K562 (cell line): ENCODE results near the gene ZDHHC24. TPM values are rescaled to one million over a fixed set of nuclear protein-coding genes. Genes with fewer than 3 reads are reported as not detected.

Experiments
- ATAC-seq: fragments of 200-7000 bp; cut with Tn5 transposase; 3 replicates; pipeline ENCODE4 v1.9.1; 2020; ENCODE audit warnings: moderate library complexity
- BruUV-seq: library from RNA; stranded (reverse); fragments of 400-500 nt; replicated peaks from 2 replicates; lab custom pipeline; 2021; lab: Mats Ljungman, UMichigan
- CTCF ChIA-PET: fragments of 300-600 bp; formaldehyde crosslinking; extraction: SDS; loops from one replicate; lab custom pipeline; 2021; ENCODE audit warnings: low intra/inter-chr PET ratio; lab: Yijun Ruan, JAX
- POLR2A ChIA-PET: fragments of 300-600, 350-650 bp; sonication (Branson Sonifier 250); formaldehyde crosslinking; extraction: SDS; loops from one replicate; lab custom pipeline; 2021; ENCODE audit warnings: antibody characterized with exemption, inconsistent platforms; lab: Yijun Ruan, JAX
- DNase-seq, 4 experiments: peaks; one replicate each; pipeline versions ENCODE4 v3.0.0 to v3.0.0-alpha.2; 2011 to 2018; ENCODE audit warnings: low spot score in 3 of 4, mixed read lengths in 3 of 4; ENCODE audit errors: extremely low read depth in 1 of 4
- FAIRE-seq: peaks from 2 replicates; lab custom pipeline; 2011; peaks lifted over from hg19 to GRCh38; lab: Jason Lieb, UNC
- H2AFZ ChIP-seq: 2 replicates; pipeline ENCODE4 v1.6.0; 2011; ENCODE audit warnings: low read depth, low read length, control low read depth, inconsistent platforms
- H3K27ac ChIP-seq: fragments of 200-600 bp; 3 replicates; pipeline ENCODE4 v1.8.0; 2011; ENCODE audit warnings: low read depth, mild to moderate bottlenecking, control low read depth, inconsistent platforms, low read length, moderate library complexity, mixed read lengths; ENCODE audit errors: extremely low read depth
- H3K27me3 ChIP-seq, 2 experiments: fragments of 300-600 bp in 1 of 2; 2 replicates in 1 of 2; 3 replicates in 1 of 2; pipeline versions ENCODE4 v1.6.0 to v1.8.0; 2011; ENCODE audit warnings: inconsistent platforms in 2 of 2, low read length in 2 of 2, mild to moderate bottlenecking in 1 of 2, mixed read lengths in 1 of 2, moderate library complexity in 1 of 2; ENCODE audit not compliant: control insufficient read depth in 2 of 2, insufficient read depth in 2 of 2
- H3K36me3 ChIP-seq: fragments of 300-600 bp; 3 replicates; pipeline ENCODE4 v1.8.0; 2011; ENCODE audit warnings: mild to moderate bottlenecking, low read length, inconsistent platforms; ENCODE audit not compliant: control insufficient read depth, insufficient read depth
- H3K4me1 ChIP-seq, 2 experiments: fragments of 200-600 bp in 1 of 2; replicated peaks in 1 of 2; 2 replicates in 1 of 2; 3 replicates in 1 of 2; pipeline versions ENCODE4 v1.5.1 to v1.8.0; 2011; ENCODE audit warnings: inconsistent platforms in 2 of 2, low read length in 2 of 2, mild to moderate bottlenecking in 1 of 2, mixed read lengths in 1 of 2, moderate library complexity in 1 of 2; ENCODE audit not compliant: control insufficient read depth in 2 of 2, insufficient read depth in 2 of 2
- H3K4me2 ChIP-seq: 2 replicates; pipeline ENCODE4 v1.6.1; 2011; ENCODE audit warnings: low read length, control low read depth, inconsistent platforms, mixed read lengths; ENCODE audit not compliant: insufficient read depth
- H3K4me3 ChIP-seq: fragments of 200-600 bp; sonication (generic), shearing (Covaris generic); 2 replicates; pipeline ENCODE4 v1.5.1; 2016; ENCODE audit warnings: control low read depth, inconsistent platforms
- H3K79me2 ChIP-seq: fragments of 200-600 bp; 3 replicates; pipeline ENCODE4 v1.8.0; 2011; ENCODE audit warnings: low read length, inconsistent platforms; ENCODE audit not compliant: control insufficient read depth, insufficient read depth
- H3K9ac ChIP-seq, 2 experiments: 2 replicates each; pipeline versions ENCODE4 v1.6.0 to v1.6.1; 2011; ENCODE audit warnings: low read depth in 2 of 2, low read length in 2 of 2, control low read depth in 1 of 2, inconsistent platforms in 1 of 2, mild to moderate bottlenecking in 1 of 2, mixed read lengths in 1 of 2; ENCODE audit not compliant: insufficient read depth in 1 of 2
- H3K9me1 ChIP-seq: one replicate; pipeline ENCODE4 v1.6.0; 2011; ENCODE audit warnings: inconsistent platforms, mild to moderate bottlenecking, low read length, moderate library complexity; ENCODE audit not compliant: control insufficient read depth, insufficient read depth
- H3K9me3 ChIP-seq: replicated peaks from 2 replicates; pipeline ENCODE4 v1.5.1; 2011; ENCODE audit warnings: low read depth, low read length, inconsistent platforms; ENCODE audit not compliant: control insufficient read depth, insufficient read depth
- H4K20me1 ChIP-seq: replicated peaks from 2 replicates; pipeline ENCODE4 v1.6.1; 2011; ENCODE audit warnings: low read length, inconsistent platforms, mixed read lengths; ENCODE audit not compliant: control insufficient read depth, insufficient read depth
- ARID1B ChIP-seq: fragments of 450-650 bp; IDR thresholded peaks from 2 replicates; pipeline ENCODE4 v1.6.1; 2016; ENCODE audit warnings: antibody characterized with exemption, mild to moderate bottlenecking, inconsistent platforms
- BACH1 ChIP-seq: fragments of 200-800 bp; sonication (Bioruptor generic); IDR thresholded peaks from 2 replicates; pipeline ENCODE4 v1.6.1; 2016; ENCODE audit warnings: missing genetic modification characterization, missing compliant biosample characterization
- CHCHD3 ChIP-seq: fragments of 250-450 bp; sonication (Bioruptor Pico); IDR thresholded peaks from 2 replicates; pipeline ENCODE4 v2.1.2; 2022; ENCODE audit warnings: mild to moderate bottlenecking
- HLTF ChIP-seq: fragments of 450-650 bp; IDR thresholded peaks from 2 replicates; pipeline ENCODE4 v1.6.1; 2016
- NELFE ChIP-seq: IDR thresholded peaks from 2 replicates; pipeline ENCODE4 v1.6.1; 2011; ENCODE audit warnings: mild to moderate bottlenecking; ENCODE audit not compliant: insufficient read depth, insufficient read length
- ZNF143 ChIP-seq: sonication (generic); formaldehyde crosslinking; IDR thresholded peaks from 2 replicates; pipeline ENCODE4 v1.9.0; 2022; ENCODE audit warnings: mild to moderate bottlenecking, missing genetic modification reagents
- ZNF41 ChIP-seq: fragments of 250-450 bp; sonication (Bioruptor Pico); conservative IDR thresholded peaks from 2 replicates; pipeline ENCODE4 v1.4.0; 2020; ENCODE audit warnings: mild to moderate bottlenecking
- WGBS: fragments of 100-300 bp; shearing (Covaris generic); methylation state at CpG from one replicate; pipeline ENCODE4 v1.1.6; 2016; ENCODE audit warnings: low coverage, mixed read lengths; ENCODE audit not compliant: insufficient coverage; ENCODE audit errors: missing lambda C conversion rate; 5-methylcytosine and 5-hydroxymethylcytosine counted together
- in situ Hi-C: fragments of 300-500 bp; cut with MboI; formaldehyde crosslinking; loops from 4 replicates; pipeline ENCODE4 v1.15.0; 2018; ENCODE audit warnings: inconsistent platforms, mixed read lengths
- intact Hi-C: fragments of 100-400 bp; cut with micrococcal nuclease; formaldehyde crosslinking; loops from 2 replicates; pipeline ENCODE4 v1.14.2; 2022
- polyA plus RNA-seq, 8 experiments: library from polyadenylated mRNA; depleted of rRNA in 4 of 8; stranded (reverse) in 5 of 8; unstranded in 3 of 8; fragments of >200 nt; fragmentation: Nextera tagmentation in 2 of 8; fragmentation: Illumina TruSeq in 1 of 8; extraction: Ambion mirVana in 2 of 8; extraction: Trizol in 1 of 8; gene quantifications; 2 replicates each; pipeline versions ENCODE4 v1.2.1 to v1.2.3, GENCODE V29; 2011 to 2014; ENCODE audit warnings: inconsistent platforms in 1 of 8, missing spikeins in 1 of 8
- total RNA-seq, 7 experiments: library from RNA; depleted of rRNA in 6 of 7; stranded (reverse); fragments of >200 nt in 6 of 7; fragmentation: Illumina TruSeq in 2 of 7; extraction: Trizol in 2 of 7; gene quantifications; 2 replicates each; pipeline versions ENCODE4 v1.2.1 to v1.2.3, GENCODE V29; 2011 to 2021; ENCODE audit warnings: low replicate concordance in 1 of 7
- TF ChIP-seq, protein P1 (sequence below): fragments of 250-450 bp; sonication (Bioruptor Pico); IDR thresholded peaks from 2 replicates; pipeline ENCODE4 v1.8.0; 2022; ENCODE audit warnings: inconsistent platforms, mild to moderate bottlenecking, moderate library complexity, borderline replicate concordance

Gene ZDHHC24
- total and polyA plus RNA-seq, 9 of the 15 experiments (the other 6 are each of a cell fraction or from before 2014, with no cell fraction given), result 0.45 to 11.2 (median 2.7) TPM

DNA sequence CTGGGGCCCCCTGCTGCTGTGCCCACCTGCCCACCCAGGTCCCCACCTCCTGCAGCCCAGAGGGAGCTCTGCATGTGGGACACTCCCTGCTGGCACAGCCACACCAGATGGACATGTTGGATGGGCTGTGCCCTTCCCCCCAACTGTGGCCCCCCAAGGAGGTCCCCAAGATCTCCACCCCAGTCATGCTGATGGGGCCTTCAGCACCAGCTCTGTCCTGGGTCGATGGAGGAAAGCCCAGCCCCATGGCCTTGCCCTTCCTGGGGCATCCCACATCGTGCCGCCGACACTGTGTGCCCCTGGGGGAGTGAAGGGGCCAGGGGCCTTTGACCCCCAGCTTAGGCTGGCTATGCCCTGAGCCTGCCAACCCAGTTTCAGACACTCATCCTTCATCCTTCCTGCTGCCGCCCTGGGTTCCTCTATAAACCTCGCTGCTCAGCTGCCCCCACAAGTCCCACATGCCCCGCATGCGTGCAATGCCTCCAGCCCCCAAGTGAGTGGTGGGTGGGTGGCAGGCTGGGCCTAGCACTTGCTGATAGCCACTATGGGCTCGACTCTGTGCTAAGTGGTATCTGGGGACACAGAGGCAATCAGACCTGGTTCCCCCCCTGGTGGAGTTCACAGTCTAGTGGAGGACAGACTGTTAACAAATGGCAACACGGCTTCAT, 69.5 kb downstream of the ZDHHC24 start:
- in situ Hi-C loops (no loop called here), intact Hi-C loops (no loop called here)
- no peak overlapping the region for H3K4me2 ChIP-seq
- H4K20me1 ChIP-seq, result peaks cover 12% of the 10 kb centered on the region; the same call in 1 of the 2 replicates
- BruUV-seq, result no TSS peak
- peaks cover 3 to 30% of the 10 kb centered on the region in 2 experiments; a peak in 4 of 5 replicates for H3K4me1 ChIP-seq
- no peaks in the 10 kb centered on the region for H3K9me1 ChIP-seq
- H3K4me3 ChIP-seq, result no peak overlapping the region
- POLR2A ChIA-PET, result no interaction called here
- no peak overlapping the region for H2AFZ ChIP-seq
- ATAC-seq, result no peak
- H3K36me3 ChIP-seq, result peaks cover 3% of the 10 kb centered on the region; the same call in 2 of the 3 replicates
- no peak overlapping the region for H3K27ac ChIP-seq
- no peak for TF ChIP-seq ZNF41 (CRISPR knock-in tag)
- TF ChIP-seq, protein P1, sequence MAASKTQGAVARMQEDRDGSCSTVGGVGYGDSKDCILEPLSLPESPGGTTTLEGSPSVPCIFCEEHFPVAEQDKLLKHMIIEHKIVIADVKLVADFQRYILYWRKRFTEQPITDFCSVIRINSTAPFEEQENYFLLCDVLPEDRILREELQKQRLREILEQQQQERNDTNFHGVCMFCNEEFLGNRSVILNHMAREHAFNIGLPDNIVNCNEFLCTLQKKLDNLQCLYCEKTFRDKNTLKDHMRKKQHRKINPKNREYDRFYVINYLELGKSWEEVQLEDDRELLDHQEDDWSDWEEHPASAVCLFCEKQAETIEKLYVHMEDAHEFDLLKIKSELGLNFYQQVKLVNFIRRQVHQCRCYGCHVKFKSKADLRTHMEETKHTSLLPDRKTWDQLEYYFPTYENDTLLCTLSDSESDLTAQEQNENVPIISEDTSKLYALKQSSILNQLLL (CRISPR knock-in tag), result no peak
- no peak for TF ChIP-seq ZNF143
- TF ChIP-seq CHCHD3, result no peak
- no peak for TF ChIP-seq ARID1B
- TF ChIP-seq HLTF, result no peak
- TF ChIP-seq NELFE, result no peak
- no peak for TF ChIP-seq BACH1 (tag)
- FAIRE-seq, result no peak
- 93% methylated on average over 5 of the region's 10 CpGs for WGBS
- H3K9me3 ChIP-seq, result no peaks in the 10 kb centered on the region
- H3K9ac ChIP-seq, result peak overlapping the region in 1 of 2 experiments; percentile 59; a peak in 2 of 4 replicates
- CTCF ChIA-PET, result interaction anchor here (4.2 kb wide), 1 partner anchor 69 kb away, joined by 50 read pairs; no protein-coding TSS in a partner anchor
- DNase-seq, result no peak
- peaks cover 12% of the 10 kb centered on the region; the same call in 2 of the 3 replicates for H3K79me2 ChIP-seq
- H3K27me3 ChIP-seq, result no peaks in the 10 kb centered on the region
